DOHH2 (cell line): ENCODE results near the gene CRYZL1.
"Not testable (repeated sequence)": the region's sequence is repeated elsewhere in the genome, so short reads cannot be mapped to it uniquely, and the experiment has no call there.

ENCODE experiments used
- H3F3A ChIP-seq: fragments of 200-600 bp; sonication (generic), shearing (Covaris generic); 2 replicates; pipeline ENCODE4 v1.6.0; 2016; ENCODE audit warnings: antibody characterized with exemption, mild to moderate bottlenecking; ENCODE audit not compliant: control insufficient read depth, insufficient read depth
- H3K27ac ChIP-seq: fragments of 200-600 bp; sonication (generic); 2 replicates; pipeline ENCODE4 v1.5.1; 2014; ENCODE audit warnings: low read depth, mild to moderate bottlenecking, low read length, moderate library complexity
- H3K27me3 ChIP-seq: fragments of 200-600 bp; sonication (generic); 2 replicates; pipeline ENCODE4 v1.6.1; 2014; ENCODE audit warnings: mild to moderate bottlenecking, low read length, mixed read lengths; ENCODE audit not compliant: control insufficient read depth
- H3K36me3 ChIP-seq: fragments of 200-600 bp; sonication (generic); 2 replicates; pipeline ENCODE4 v1.6.1; 2014; ENCODE audit warnings: mild to moderate bottlenecking, low read length, moderate library complexity, mixed read lengths; ENCODE audit not compliant: control insufficient read depth
- H3K4me1 ChIP-seq: fragments of 200-600 bp; sonication (generic); 2 replicates; pipeline ENCODE4 v1.6.1; 2014; ENCODE audit warnings: mild to moderate bottlenecking, low read length, mixed read lengths; ENCODE audit not compliant: control insufficient read depth
- H3K4me2 ChIP-seq: fragments of 200-600 bp; sonication (generic); 2 replicates; pipeline ENCODE4 v1.6.0; 2014; ENCODE audit warnings: mild to moderate bottlenecking, low read length, moderate library complexity
- H3K4me3 ChIP-seq: fragments of 200-600 bp; sonication (generic); 2 replicates; pipeline ENCODE4 v1.5.1; 2014; ENCODE audit warnings: mild to moderate bottlenecking, low read length, mixed read lengths
- H3K79me2 ChIP-seq: fragments of 200-600 bp; sonication (generic); 2 replicates; pipeline ENCODE4 v1.6.1; 2014; ENCODE audit warnings: mild to moderate bottlenecking, low read length, mixed read lengths; ENCODE audit not compliant: control insufficient read depth
- H3K9me2 ChIP-seq: fragments of 200-600 bp; sonication (generic); replicated peaks from 2 replicates; pipeline ENCODE4 v1.6.1; 2014; ENCODE audit warnings: mild to moderate bottlenecking, low read length, mixed read lengths; ENCODE audit not compliant: control insufficient read depth
- H3K9me3 ChIP-seq: fragments of 200-600 bp; sonication (generic); 2 replicates; pipeline ENCODE4 v1.6.1; 2014; ENCODE audit warnings: antibody characterized with exemption, low read length, mixed read lengths; ENCODE audit not compliant: control insufficient read depth, insufficient read depth
- H4K20me1 ChIP-seq: fragments of 200-600 bp; sonication (generic); 2 replicates; pipeline ENCODE4 v1.6.0; 2014; ENCODE audit warnings: low read depth, mild to moderate bottlenecking, antibody characterized with exemption, low read length, moderate library complexity; ENCODE audit not compliant: control insufficient read depth, insufficient read depth
- CTCF ChIP-seq: fragments of 200-600 bp; sonication (generic); IDR thresholded peaks from one replicate; pipeline ENCODE4 v1.5.1; 2014; ENCODE audit warnings: antibody characterized with exemption, mild to moderate bottlenecking, low read depth, low read length; ENCODE audit not compliant: poor library complexity, severe bottlenecking
- EZH2phosphoT487 ChIP-seq: fragments of 200-600 bp; sonication (generic); IDR thresholded peaks from 2 replicates; pipeline ENCODE4 v1.6.1; 2017; ENCODE audit warnings: borderline replicate concordance, mild to moderate bottlenecking, antibody characterized with exemption, low read length, moderate library complexity, mixed read lengths

CRYZL1 gene

GRCh38 chr21:33578214-33578613, 63.3 kb downstream of the CRYZL1 start:
- no peaks in the 10 kb centered on the region for H3K9me3 ChIP-seq
- H4K20me1 ChIP-seq = no peaks in the 10 kb centered on the region
- H3K4me2 ChIP-seq = no peak overlapping the region
- peaks cover 87% of the 10 kb centered on the region for H3K36me3 ChIP-seq
- TF ChIP-seq CTCF (no peak), EZH2phosphoT487 (no peak)
- H3K4me1 ChIP-seq = no peaks in the 10 kb centered on the region
- H3K27me3 ChIP-seq = no peaks in the 10 kb centered on the region
- H3K27ac ChIP-seq = no peak overlapping the region
- no peaks in the 10 kb centered on the region for H3K9me2 ChIP-seq
- H3F3A ChIP-seq = peaks cover 62% of the 10 kb centered on the region
- 0 out of 2 replicates have a peak, but pooled peaks cover 3% of the 10 kb centered on the region for H3K79me2 ChIP-seq
- H3K4me3 ChIP-seq = no peak overlapping the region

GRCh38 chr21:33576741-33577141, 64.8 kb downstream of the CRYZL1 start:
- not testable (repeated sequence) for H3K9me2 ChIP-seq, H3K79me2 ChIP-seq, H3K27me3 ChIP-seq, H4K20me1 ChIP-seq, H3K4me2 ChIP-seq, H3K9me3 ChIP-seq, H3K27ac ChIP-seq, H3K4me1 ChIP-seq, H3K4me3 ChIP-seq
- H3K36me3 ChIP-seq = peaks cover 88% of the 10 kb centered on the region
- H3F3A ChIP-seq = peaks cover 61% of the 10 kb centered on the region

GRCh38 chr21:33572350-33572749, 69.2 kb downstream of the CRYZL1 start:
- no peaks in the 10 kb centered on the region for H4K20me1 ChIP-seq
- peaks cover 97% of the 10 kb centered on the region for H3K36me3 ChIP-seq
- H3K4me2 ChIP-seq = no peak overlapping the region
- no peaks in the 10 kb centered on the region for H3K4me1 ChIP-seq
- no peaks in the 10 kb centered on the region for H3K9me3 ChIP-seq
- H3K79me2 ChIP-seq = peaks cover 29% of the 10 kb centered on the region
- no peak overlapping the region for H3K4me3 ChIP-seq
- peaks cover 49% of the 10 kb centered on the region for H3F3A ChIP-seq
- TF ChIP-seq CTCF (no peak), EZH2phosphoT487 (no peak)
- no peaks in the 10 kb centered on the region for H3K27me3 ChIP-seq
- H3K9me2 ChIP-seq = no peaks in the 10 kb centered on the region
- no peak overlapping the region for H3K27ac ChIP-seq

GRCh38 chr21:33569991-33570390, 71.5 kb downstream of the CRYZL1 start:
- Histone ChIP-seq H3K79me2 (peaks cover 37% of the 10 kb centered on the region), H3F3A (peaks cover 49% of the 10 kb centered on the region), H3K27me3 (no peaks in the 10 kb centered on the region), H3K4me2 (no peak overlapping the region), H3K9me2 (no peaks in the 10 kb centered on the region), H3K4me3 (no peak overlapping the region), H3K27ac (no peak overlapping the region), H3K9me3 (no peaks in the 10 kb centered on the region), H3K36me3 (peaks cover 93% of the 10 kb centered on the region), H4K20me1 (no peaks in the 10 kb centered on the region), H3K4me1 (no peaks in the 10 kb centered on the region)
- TF ChIP-seq EZH2phosphoT487 (no peak), CTCF (no peak)
